ENCODE data around the gene UBAP2. TPM values are rescaled to one million over a fixed set of nuclear protein-coding genes. Genes with fewer than 3 reads are reported as not detected.

UBAP2 gene
- total RNA-seq, 1 donor from 2014 or later, result 87.7 TPM

- Mint-ChIP-seq H3K27me3 (ENCODE audit: unreplicated experiment) (peaks cover 5% of the 10 kb centered on the region), H3K27ac (ENCODE audit: unreplicated experiment) (no peak overlapping the region), H3K36me3 (ENCODE audit: low read depth, unreplicated experiment) (no peaks in the 10 kb centered on the region), H3K9me3 (ENCODE audit: unreplicated experiment) (no peaks in the 10 kb centered on the region), H3K4me3 (ENCODE audit: unreplicated experiment) (no peak overlapping the region), H3K4me1 (ENCODE audit: unreplicated experiment) (no peaks in the 10 kb centered on the region)
- TF ChIP-seq CTCF (IDR thresholded peaks at IDR 0.05; ENCODE audit: unreplicated experiment), result no peak
- DNase-seq (ENCODE audit: low spot score), result no peak
Observed at GRCh38 chr9:34069831-34070230, 21.1 kb upstream of the UBAP2 start.

- Mint-ChIP-seq H3K4me3 (ENCODE audit: unreplicated experiment) (no peak overlapping the region), H3K36me3 (ENCODE audit: low read depth, unreplicated experiment) (no peaks in the 10 kb centered on the region), H3K4me1 (ENCODE audit: unreplicated experiment) (no peaks in the 10 kb centered on the region), H3K27me3 (ENCODE audit: unreplicated experiment) (peaks cover 3% of the 10 kb centered on the region), H3K9me3 (ENCODE audit: unreplicated experiment) (no peaks in the 10 kb centered on the region), H3K27ac (ENCODE audit: unreplicated experiment) (no peak overlapping the region)
- TF ChIP-seq CTCF (IDR thresholded peaks at IDR 0.05; ENCODE audit: unreplicated experiment), result no peak
- DNase-seq (ENCODE audit: low spot score), result no peak
Observed at GRCh38 chr9:34065541-34065940, 16.9 kb upstream of the UBAP2 start.

- H3K4me1 Mint-ChIP-seq (ENCODE audit: unreplicated experiment), result no peaks in the 10 kb centered on the region
- H3K36me3 Mint-ChIP-seq (ENCODE audit: low read depth, unreplicated experiment), result no peaks in the 10 kb centered on the region
- no peak for TF ChIP-seq CTCF (IDR thresholded peaks at IDR 0.05; ENCODE audit: unreplicated experiment)
- DNase-seq (ENCODE audit: low spot score), result no peak
- no peak overlapping the region for H3K4me3 Mint-ChIP-seq (ENCODE audit: unreplicated experiment)
- no peaks in the 10 kb centered on the region for H3K27me3 Mint-ChIP-seq (ENCODE audit: unreplicated experiment)
- no peaks in the 10 kb centered on the region for H3K9me3 Mint-ChIP-seq (ENCODE audit: unreplicated experiment)
- no peak overlapping the region for H3K27ac Mint-ChIP-seq (ENCODE audit: unreplicated experiment)
Observed at GRCh38 chr9:34059954-34060353, 11.3 kb upstream of the UBAP2 start.

- no peaks in the 10 kb centered on the region for H3K36me3 Mint-ChIP-seq (ENCODE audit: low read depth, unreplicated experiment)
- H3K4me3 Mint-ChIP-seq (ENCODE audit: unreplicated experiment), result no peak overlapping the region
- no peaks in the 10 kb centered on the region for H3K27me3 Mint-ChIP-seq (ENCODE audit: unreplicated experiment)
- H3K27ac Mint-ChIP-seq (ENCODE audit: unreplicated experiment), result no peak overlapping the region
- no peak for DNase-seq (ENCODE audit: low spot score)
- no peaks in the 10 kb centered on the region for H3K4me1 Mint-ChIP-seq (ENCODE audit: unreplicated experiment)
- TF ChIP-seq CTCF (IDR thresholded peaks at IDR 0.05; ENCODE audit: unreplicated experiment), result no peak
- no peaks in the 10 kb centered on the region for H3K9me3 Mint-ChIP-seq (ENCODE audit: unreplicated experiment)
Observed at GRCh38 chr9:34059281-34059680, 10.6 kb upstream of the UBAP2 start.

- Mint-ChIP-seq H3K27me3 (ENCODE audit: unreplicated experiment) (peaks cover 20% of the 10 kb centered on the region), H3K9me3 (ENCODE audit: unreplicated experiment) (no peaks in the 10 kb centered on the region), H3K36me3 (ENCODE audit: low read depth, unreplicated experiment) (peaks cover 13% of the 10 kb centered on the region), H3K4me3 (ENCODE audit: unreplicated experiment) (peak overlapping the region; percentile 99), H3K27ac (ENCODE audit: unreplicated experiment) (peak overlapping the region; percentile 100), H3K4me1 (ENCODE audit: unreplicated experiment) (peaks cover 39% of the 10 kb centered on the region)
- no peak for TF ChIP-seq CTCF (IDR thresholded peaks at IDR 0.05; ENCODE audit: unreplicated experiment)
- DNase-seq (ENCODE audit: low spot score), result no peak
Observed at GRCh38 chr9:34049630-34050384, 1.1 kb upstream of the UBAP2 start.
